GOT3 (cell line): ENCODE data around the gene UNC5A.

Source experiments
- DNase-seq: peaks from one replicate; lab custom pipeline; 2025; ENCODE audit warnings: mixed read lengths; lab: John Stamatoyannopoulos, UW

The UNC5A gene

GRCh38 chr5:176810081-176810597 lies at the start of gene UNC5A:
UNC5A (plus strand) TSS chr5:176810559; CDS start chr5:176810751, 192 bp downstream.
- no peak for DNase-seq

- no peak for DNase-seq
Measured at GRCh38 chr5:176761755-176762154, 48.6 kb upstream of the UNC5A start.

- DNase-seq, result no peak
Measured at GRCh38 chr5:176762489-176762888, 47.9 kb upstream of the UNC5A start.

- no peak for DNase-seq
Measured at GRCh38 chr5:176765687-176766086, 44.7 kb upstream of the UNC5A start.

GRCh38 chr5:176768174-176768970 lies 42.0 kb upstream of the UNC5A start:
- DNase-seq, result no peak

- no peak for DNase-seq
Measured at GRCh38 chr5:176769911-176770310, 40.4 kb upstream of the UNC5A start.

- DNase-seq, result no peak
Measured at GRCh38 chr5:176770431-176770830, 39.9 kb upstream of the UNC5A start.

- no peak for DNase-seq
Measured at GRCh38 chr5:176771102-176771845, 39.1 kb upstream of the UNC5A start.

- no peak for DNase-seq
Measured at GRCh38 chr5:176772271-176773210, 37.8 kb upstream of the UNC5A start.

GRCh38 chr5:176773408-176774035 lies 36.8 kb upstream of the UNC5A start:
- DNase-seq, result no peak

- no peak for DNase-seq
Measured at GRCh38 chr5:176774216-176775171, 35.9 kb upstream of the UNC5A start.

GRCh38 chr5:176775409-176775808 lies 35.0 kb upstream of the UNC5A start:
- DNase-seq, result no peak

GRCh38 chr5:176776141-176776865 lies 34.1 kb upstream of the UNC5A start:
- no peak for DNase-seq

GRCh38 chr5:176776916-176777315 lies 33.4 kb upstream of the UNC5A start:
- DNase-seq, result no peak

- no peak for DNase-seq
Measured at GRCh38 chr5:176778921-176779465, 31.4 kb upstream of the UNC5A start.

GRCh38 chr5:176779537-176779936 lies 30.8 kb upstream of the UNC5A start:
- DNase-seq, result no peak

GRCh38 chr5:176780176-176781053 lies 29.9 kb upstream of the UNC5A start:
- DNase-seq, result no peak

GRCh38 chr5:176781054-176781375 lies 29.3 kb upstream of the UNC5A start:
- no peak for DNase-seq
